Measurements from ENCODE around the gene ATP2B2. TPM values are rescaled to one million over a fixed set of nuclear protein-coding genes. Genes with fewer than 3 reads are reported as not detected.

The ATP2B2 gene
- total RNA-seq, 1 donor from 2014 or later, result 0.42 TPM

GRCh38 chr3:10515396-10515795 lies 10.0 kb upstream of the ATP2B2 start:
- no peak for DNase-seq (ENCODE audit: low read depth, low spot score)
- no peaks in the 10 kb centered on the region for H3K36me3 Mint-ChIP-seq (ENCODE audit: low read depth)
- H3K4me3 Mint-ChIP-seq, result no peak overlapping the region
- no peak overlapping the region for H3K27ac Mint-ChIP-seq (ENCODE audit: unreplicated experiment)
- no peaks in the 10 kb centered on the region for H3K4me1 Mint-ChIP-seq
- TF ChIP-seq CTCF (conservative IDR thresholded peaks at IDR 0.05), result no peak
- H3K9me3 Mint-ChIP-seq, result no peaks in the 10 kb centered on the region
- H3K27me3 Mint-ChIP-seq (ENCODE audit: low read depth), result peaks cover 12% of the 10 kb centered on the region

- no peak for TF ChIP-seq CTCF (conservative IDR thresholded peaks at IDR 0.05)
- H3K9me3 Mint-ChIP-seq, result no peaks in the 10 kb centered on the region
- H3K36me3 Mint-ChIP-seq (ENCODE audit: low read depth), result no peaks in the 10 kb centered on the region
- no peak overlapping the region for H3K4me3 Mint-ChIP-seq
- peaks cover 12% of the 10 kb centered on the region for H3K27me3 Mint-ChIP-seq (ENCODE audit: low read depth)
- H3K4me1 Mint-ChIP-seq, result no peaks in the 10 kb centered on the region
- H3K27ac Mint-ChIP-seq (ENCODE audit: unreplicated experiment), result no peak overlapping the region
- no peak for DNase-seq (ENCODE audit: low read depth, low spot score)
Measured at GRCh38 chr3:10514407-10515069, 9.2 kb upstream of the ATP2B2 start.

DNA sequence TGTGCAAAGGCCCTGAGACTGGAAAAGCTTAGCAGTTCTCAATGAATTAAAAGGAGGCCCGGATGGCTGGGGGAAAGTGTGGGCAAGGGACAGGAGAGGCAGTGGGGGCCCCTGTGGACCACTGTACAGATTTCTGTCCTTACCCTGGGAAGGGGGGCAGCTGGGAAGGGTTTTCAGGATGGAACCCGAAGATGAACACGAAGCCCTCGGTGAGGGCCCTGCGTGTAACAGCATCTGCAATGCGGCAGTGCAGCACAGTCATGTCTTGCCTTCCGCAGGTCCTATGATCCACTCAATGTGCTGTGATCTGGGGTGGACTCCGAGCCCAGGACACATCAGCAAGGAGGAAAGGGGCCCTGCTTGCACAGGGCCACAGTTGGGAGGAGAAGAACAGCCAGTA lies 7.9 kb upstream of the ATP2B2 start:
- Mint-ChIP-seq H3K27ac (ENCODE audit: unreplicated experiment) (no peak overlapping the region), H3K27me3 (ENCODE audit: low read depth) (peaks cover 10% of the 10 kb centered on the region)

DNA sequence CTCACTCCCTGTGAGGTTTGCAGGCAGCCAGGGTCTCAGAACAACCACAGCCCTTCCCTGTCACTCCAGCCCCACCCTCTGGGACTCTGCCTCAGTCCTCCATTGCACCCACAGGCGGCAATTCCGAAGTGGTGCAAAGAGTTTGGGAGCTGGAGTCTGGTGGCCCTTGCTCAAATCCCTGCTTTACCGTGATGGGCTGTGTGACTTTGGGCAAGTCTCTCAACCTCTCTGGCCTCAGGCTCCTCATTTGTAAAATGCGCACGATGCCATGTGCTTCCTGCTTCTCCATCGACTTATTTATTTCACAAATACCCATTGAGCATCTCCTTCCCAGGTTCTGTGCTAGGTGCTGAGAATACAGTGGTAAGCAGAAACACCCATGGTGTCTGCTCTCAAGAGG lies 7.3 kb upstream of the ATP2B2 start:
- H3K4me1 Mint-ChIP-seq, result peaks cover 4% of the 10 kb centered on the region
- no peak for DNase-seq (ENCODE audit: low read depth, low spot score)
- H3K9me3 Mint-ChIP-seq, result no peaks in the 10 kb centered on the region
- no peaks in the 10 kb centered on the region for H3K36me3 Mint-ChIP-seq (ENCODE audit: low read depth)
- no peak overlapping the region for H3K4me3 Mint-ChIP-seq
- H3K27ac Mint-ChIP-seq (ENCODE audit: unreplicated experiment), result no peak overlapping the region
- no peak for TF ChIP-seq CTCF (conservative IDR thresholded peaks at IDR 0.05)
- peaks cover 12% of the 10 kb centered on the region for H3K27me3 Mint-ChIP-seq (ENCODE audit: low read depth)

More for the DNA sequence above, 7.9 kb upstream of the ATP2B2 start:
- Mint-ChIP-seq H3K9me3 (no peaks in the 10 kb centered on the region), H3K36me3 (ENCODE audit: low read depth) (no peaks in the 10 kb centered on the region), H3K4me1 (peaks cover 4% of the 10 kb centered on the region), H3K4me3 (no peak overlapping the region)
- DNase-seq (ENCODE audit: low read depth, low spot score), result no peak
- no peak for TF ChIP-seq CTCF (conservative IDR thresholded peaks at IDR 0.05)

GRCh38 chr3:10511809-10512494 lies 6.6 kb upstream of the ATP2B2 start:
- TF ChIP-seq CTCF (conservative IDR thresholded peaks at IDR 0.05), result no peak
- Mint-ChIP-seq H3K9me3 (no peaks in the 10 kb centered on the region), H3K27me3 (ENCODE audit: low read depth) (peaks cover 9% of the 10 kb centered on the region), H3K4me3 (no peak overlapping the region), H3K27ac (ENCODE audit: unreplicated experiment) (no peak overlapping the region), H3K36me3 (ENCODE audit: low read depth) (no peaks in the 10 kb centered on the region), H3K4me1 (peaks cover 4% of the 10 kb centered on the region)
- DNase-seq (ENCODE audit: low read depth, low spot score), result no peak

Data from neural crest cell (in vitro differentiated cells).